Kidney epithelial cell (primary cell): ENCODE data around the gene SIX3. TPM values are rescaled to one million over a fixed set of nuclear protein-coding genes. Genes with fewer than 3 reads are reported as not detected.

Source experiments
- DNase-seq: peaks from one replicate; pipeline ENCODE4 v3.0.0-alpha.2; 2010; ENCODE audit warnings: low read depth
- H3K27me3 ChIP-seq: 2 replicates; pipeline ENCODE4 v1.6.0; 2011; ENCODE audit warnings: low read length; ENCODE audit not compliant: control insufficient read depth, insufficient read depth
- H3K36me3 ChIP-seq: 2 replicates; pipeline ENCODE4 v1.5.1; 2011; ENCODE audit warnings: low read length; ENCODE audit not compliant: control insufficient read depth, insufficient read depth
- H3K4me3 ChIP-seq: 2 replicates; pipeline ENCODE4 v1.5.1; 2011; ENCODE audit warnings: low read depth, mild to moderate bottlenecking, control low read depth, low read length
- CTCF ChIP-seq: IDR thresholded peaks from 2 replicates; pipeline ENCODE4 v1.5.1; 2011; ENCODE audit warnings: mild to moderate bottlenecking, moderate library complexity, low read length, control low read depth, inconsistent platforms; ENCODE audit not compliant: insufficient read depth, poor library complexity, severe bottlenecking
- total RNA-seq: library from RNA; depleted of rRNA; stranded (reverse); fragments of >200 nt; gene quantifications from 2 replicates; pipeline ENCODE4 v1.2.3, GENCODE V29; 2015

SIX3 gene
- total RNA-seq, 1 donor from 2014 or later: not detected

GRCh38 chr2:44932079-44932478, 9.4 kb upstream of the SIX3 start:
- H3K4me3 ChIP-seq: no peak overlapping the region
- no peak for DNase-seq
- H3K27me3 ChIP-seq: peaks cover 92% of the 10 kb centered on the region
- TF ChIP-seq CTCF: no peak
- no peaks in the 10 kb centered on the region for H3K36me3 ChIP-seq

GRCh38 chr2:44932564-44933392, 8.7 kb upstream of the SIX3 start:
- Histone ChIP-seq H3K4me3 (no peak overlapping the region), H3K36me3 (no peaks in the 10 kb centered on the region), H3K27me3 (peaks cover 95% of the 10 kb centered on the region)
- no peak for TF ChIP-seq CTCF
- DNase-seq: no peak

GRCh38 chr2:44933434-44933951, 8.0 kb upstream of the SIX3 start:
- no peak for DNase-seq
- H3K27me3 ChIP-seq: peaks cover 95% of the 10 kb centered on the region
- TF ChIP-seq CTCF: no peak
- H3K4me3 ChIP-seq: no peak overlapping the region
- no peaks in the 10 kb centered on the region for H3K36me3 ChIP-seq

GRCh38 chr2:44934038-44934982, 7.2 kb upstream of the SIX3 start:
- TF ChIP-seq CTCF: no peak
- H3K27me3 ChIP-seq: peaks cover 95% of the 10 kb centered on the region
- no peaks in the 10 kb centered on the region for H3K36me3 ChIP-seq
- no peak for DNase-seq
- H3K4me3 ChIP-seq: no peak overlapping the region

GRCh38 chr2:44934983-44935728, 6.3 kb upstream of the SIX3 start:
- no peak for DNase-seq
- H3K27me3 ChIP-seq: peaks cover 95% of the 10 kb centered on the region
- TF ChIP-seq CTCF: no peak
- no peaks in the 10 kb centered on the region for H3K36me3 ChIP-seq
- H3K4me3 ChIP-seq: no peak overlapping the region
